NCI-H2196 treated with DMSO at 0.1 percent for 48 hours (cell line): ENCODE measurements around the gene PDCD11.
"Not testable (repeated sequence)": the region's sequence is repeated elsewhere in the genome, so short reads cannot be mapped to it uniquely, and the experiment has no call there.

ENCODE experiments used
- DNase-seq: peaks from one replicate; lab custom pipeline; 2025; ENCODE audit not compliant: unreplicated experiment; lab: John Stamatoyannopoulos, UW

The PDCD11 gene

GRCh38 chr10:103474077-103474476, 77.7 kb downstream of the PDCD11 start:
- DNase-seq: no peak

- DNase-seq: no peak
These were observed 79.0 kb downstream of the PDCD11 start for GRCh38 chr10:103475437-103475836.

- no peak for DNase-seq
These were observed 79.8 kb downstream of the PDCD11 start for GRCh38 chr10:103476046-103476768.

GRCh38 chr10:103478671-103479070, 82.2 kb downstream of the PDCD11 start:
- DNase-seq: no peak

GRCh38 chr10:103479135-103479534, 82.7 kb downstream of the PDCD11 start, which contains the start of gene CALHM3:
CALHM3 (minus strand) TSS chr10:103479240; CDS start chr10:103479032, 208 bp downstream.
- DNase-seq: no peak

GRCh38 chr10:103480521-103480920, 84.1 kb downstream of the PDCD11 start:
- DNase-seq: no peak

GRCh38 chr10:103481974-103482531, 85.6 kb downstream of the PDCD11 start:
- DNase-seq: no peak

- DNase-seq: not testable (repeated sequence)
These were observed 90.4 kb downstream of the PDCD11 start for GRCh38 chr10:103486635-103487409.

- DNase-seq: no peak
These were observed 90.9 kb downstream of the PDCD11 start for GRCh38 chr10:103487410-103487708.

- DNase-seq: no peak
These were observed 94.5 kb downstream of the PDCD11 start for GRCh38 chr10:103490986-103491314.

- no peak for DNase-seq
These were observed 95.4 kb downstream of the PDCD11 start for GRCh38 chr10:103491729-103492364.

- DNase-seq: no peak
These were observed 96.3 kb downstream of the PDCD11 start for GRCh38 chr10:103492655-103493261.

GRCh38 chr10:103493362-103493915, 97.0 kb downstream of the PDCD11 start, which contains the start of gene NEURL1:
NEURL1 (plus strand) TSS chr10:103493705; CDS start chr10:103494388, 683 bp downstream.
- no peak for DNase-seq

- no peak for DNase-seq
These were observed 97.8 kb downstream of the PDCD11 start for GRCh38 chr10:103493916-103494877.

GRCh38 chr10:103495321-103495720, 98.9 kb downstream of the PDCD11 start:
- DNase-seq: no peak
